ENCODE results near the gene TCTA.

DNA sequence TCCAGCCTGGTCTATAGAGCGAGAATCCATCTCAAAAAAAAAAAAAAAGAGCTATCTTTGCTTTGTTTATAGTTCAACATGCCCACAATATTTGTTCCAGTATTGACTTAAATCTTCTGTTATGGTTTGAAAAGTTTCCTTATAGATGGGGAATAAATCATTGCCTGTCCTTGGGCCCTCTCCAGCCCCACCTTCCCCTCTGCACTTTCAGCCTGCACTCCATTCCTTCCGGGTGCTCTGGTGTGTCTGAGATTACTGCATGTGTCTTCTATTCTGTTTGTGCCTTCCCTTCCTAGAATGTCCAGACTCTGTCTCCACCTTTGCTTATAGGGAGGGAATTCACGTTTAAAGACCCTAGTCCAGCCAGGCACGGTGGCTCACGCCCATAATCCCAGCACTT is 28.8 kb upstream of the TCTA start:
- TF ChIP-seq, protein P1, sequence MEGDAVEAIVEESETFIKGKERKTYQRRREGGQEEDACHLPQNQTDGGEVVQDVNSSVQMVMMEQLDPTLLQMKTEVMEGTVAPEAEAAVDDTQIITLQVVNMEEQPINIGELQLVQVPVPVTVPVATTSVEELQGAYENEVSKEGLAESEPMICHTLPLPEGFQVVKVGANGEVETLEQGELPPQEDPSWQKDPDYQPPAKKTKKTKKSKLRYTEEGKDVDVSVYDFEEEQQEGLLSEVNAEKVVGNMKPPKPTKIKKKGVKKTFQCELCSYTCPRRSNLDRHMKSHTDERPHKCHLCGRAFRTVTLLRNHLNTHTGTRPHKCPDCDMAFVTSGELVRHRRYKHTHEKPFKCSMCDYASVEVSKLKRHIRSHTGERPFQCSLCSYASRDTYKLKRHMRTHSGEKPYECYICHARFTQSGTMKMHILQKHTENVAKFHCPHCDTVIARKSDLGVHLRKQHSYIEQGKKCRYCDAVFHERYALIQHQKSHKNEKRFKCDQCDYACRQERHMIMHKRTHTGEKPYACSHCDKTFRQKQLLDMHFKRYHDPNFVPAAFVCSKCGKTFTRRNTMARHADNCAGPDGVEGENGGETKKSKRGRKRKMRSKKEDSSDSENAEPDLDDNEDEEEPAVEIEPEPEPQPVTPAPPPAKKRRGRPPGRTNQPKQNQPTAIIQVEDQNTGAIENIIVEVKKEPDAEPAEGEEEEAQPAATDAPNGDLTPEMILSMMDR (IDR thresholded peaks at IDR 0.05) = no peak
- TF ChIP-seq SIN3A (IDR thresholded peaks at IDR 0.05; ENCODE audit: borderline replicate concordance, insufficient read depth, low read depth, low read length) (no peak), POLR2AphosphoS5 (IDR thresholded peaks at IDR 0.05; ENCODE audit: low read depth, low read length) (no peak), TCF7L2 (IDR thresholded peaks at IDR 0.05; ENCODE audit: low read depth, low read length) (no peak)
- TF ChIP-seq, protein P2, sequence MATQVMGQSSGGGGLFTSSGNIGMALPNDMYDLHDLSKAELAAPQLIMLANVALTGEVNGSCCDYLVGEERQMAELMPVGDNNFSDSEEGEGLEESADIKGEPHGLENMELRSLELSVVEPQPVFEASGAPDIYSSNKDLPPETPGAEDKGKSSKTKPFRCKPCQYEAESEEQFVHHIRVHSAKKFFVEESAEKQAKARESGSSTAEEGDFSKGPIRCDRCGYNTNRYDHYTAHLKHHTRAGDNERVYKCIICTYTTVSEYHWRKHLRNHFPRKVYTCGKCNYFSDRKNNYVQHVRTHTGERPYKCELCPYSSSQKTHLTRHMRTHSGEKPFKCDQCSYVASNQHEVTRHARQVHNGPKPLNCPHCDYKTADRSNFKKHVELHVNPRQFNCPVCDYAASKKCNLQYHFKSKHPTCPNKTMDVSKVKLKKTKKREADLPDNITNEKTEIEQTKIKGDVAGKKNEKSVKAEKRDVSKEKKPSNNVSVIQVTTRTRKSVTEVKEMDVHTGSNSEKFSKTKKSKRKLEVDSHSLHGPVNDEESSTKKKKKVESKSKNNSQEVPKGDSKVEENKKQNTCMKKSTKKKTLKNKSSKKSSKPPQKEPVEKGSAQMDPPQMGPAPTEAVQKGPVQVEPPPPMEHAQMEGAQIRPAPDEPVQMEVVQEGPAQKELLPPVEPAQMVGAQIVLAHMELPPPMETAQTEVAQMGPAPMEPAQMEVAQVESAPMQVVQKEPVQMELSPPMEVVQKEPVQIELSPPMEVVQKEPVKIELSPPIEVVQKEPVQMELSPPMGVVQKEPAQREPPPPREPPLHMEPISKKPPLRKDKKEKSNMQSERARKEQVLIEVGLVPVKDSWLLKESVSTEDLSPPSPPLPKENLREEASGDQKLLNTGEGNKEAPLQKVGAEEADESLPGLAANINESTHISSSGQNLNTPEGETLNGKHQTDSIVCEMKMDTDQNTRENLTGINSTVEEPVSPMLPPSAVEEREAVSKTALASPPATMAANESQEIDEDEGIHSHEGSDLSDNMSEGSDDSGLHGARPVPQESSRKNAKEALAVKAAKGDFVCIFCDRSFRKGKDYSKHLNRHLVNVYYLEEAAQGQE (IDR thresholded peaks at IDR 0.05; ENCODE audit: insufficient read depth in 1 of 2, low read depth in 2 of 2, low read length in 1 of 2) = no peak
